ENCODE measurements around the gene FBXO27. TPM values are rescaled to one million over a fixed set of nuclear protein-coding genes. Genes with fewer than 3 reads are reported as not detected.
"Not testable (repeated sequence)": the region's sequence is repeated elsewhere in the genome, so short reads cannot be mapped to it uniquely, and the experiment has no call there.

FBXO27 gene
- total RNA-seq, 4 donors from 2014 or later = 5.7 to 14.0 (median 8.3) TPM

DNA sequence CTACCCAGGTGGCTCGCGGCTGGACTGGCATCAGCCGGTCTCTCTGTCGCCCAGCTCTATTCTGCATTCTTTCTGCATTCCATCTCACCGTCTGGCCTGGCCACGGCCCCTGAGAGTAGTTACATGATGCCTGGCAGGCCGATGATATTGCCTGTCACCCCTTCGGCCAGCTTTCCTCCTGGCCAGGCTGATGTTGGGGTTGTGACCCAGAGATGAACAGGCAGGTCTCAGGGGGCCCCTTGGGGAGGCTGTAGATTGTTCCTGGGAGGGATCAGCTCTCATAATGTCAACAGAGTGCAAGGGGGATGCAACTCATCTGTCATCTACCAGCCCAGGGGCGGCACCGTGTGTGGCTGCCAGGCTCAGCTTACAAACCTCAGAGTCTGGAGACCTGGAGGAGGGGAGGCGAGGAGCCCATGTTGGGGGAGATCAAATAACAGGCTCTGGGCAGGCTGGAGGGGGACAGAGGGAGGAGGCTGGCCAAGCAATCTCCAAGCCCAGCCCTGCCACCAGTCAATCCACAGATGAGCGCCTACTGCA is 43.2 kb downstream of the FBXO27 start:
- H3K27me3 ChIP-seq = peaks cover 0 to 19% (median 0%) of the 10 kb centered on the region in 4 donors
- H3K27ac ChIP-seq = no peak overlapping the region
- 37 to 52% methylated on average over 8 to 9 of the region's 12 CpGs for WGBS, 2 donors
- intact Hi-C loops (cut with DNase I) = no loop called here
- no peak for DNase-seq
- H3K4me1 ChIP-seq = peaks cover 10 to 31% (median 15%) of the 10 kb centered on the region in 3 donors
- TF ChIP-seq POLR2A (IDR thresholded peaks at IDR 0.05) = no peak
- no peak for TF ChIP-seq CTCF (IDR thresholded peaks at IDR 0.05)
- no peaks in the 10 kb centered on the region for H3K36me3 ChIP-seq
- H3K4me3 ChIP-seq = no peak overlapping the region
- no peaks in the 10 kb centered on the region for H3K9me3 ChIP-seq

GRCh38 chr19:38988627-38989026 is 43.7 kb downstream of the FBXO27 start:
- H3K36me3 ChIP-seq; intact Hi-C loops (cut with DNase I); H3K9me3 ChIP-seq; H3K4me3 ChIP-seq; DNase-seq; H3K27ac ChIP-seq: not testable (repeated sequence)
- peaks cover 0 to 19% (median 0%) of the 10 kb centered on the region in 4 donors for H3K27me3 ChIP-seq
- H3K4me1 ChIP-seq = peaks cover 8 to 28% (median 15%) of the 10 kb centered on the region in 3 donors
- WGBS, 2 donors = 82 to 85% methylated on average over 4 of the region's 4 CpGs

DNA sequence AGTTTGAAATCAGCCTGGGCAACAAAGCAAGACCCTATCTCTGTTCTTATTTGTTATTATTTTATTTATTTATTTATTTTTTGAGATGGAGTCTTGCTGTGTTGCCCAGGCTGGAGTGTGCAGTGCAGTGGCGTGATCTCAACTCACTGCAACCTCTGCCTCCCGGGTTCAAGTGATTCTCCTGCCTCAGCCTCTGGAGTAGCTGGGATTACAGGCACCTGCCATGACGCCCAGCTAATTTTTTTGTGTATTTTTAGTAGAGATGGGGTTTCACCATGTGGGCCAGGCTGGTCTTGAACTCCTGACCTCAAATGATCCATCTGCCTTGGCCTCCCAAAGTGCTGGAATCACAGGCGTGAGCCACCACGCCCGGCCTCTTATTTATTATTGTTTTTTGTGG is 44.6 kb downstream of the FBXO27 start:
- H3K9me3 ChIP-seq; H3K36me3 ChIP-seq; H3K4me3 ChIP-seq; H3K27ac ChIP-seq; DNase-seq; intact Hi-C loops (cut with DNase I): not testable (repeated sequence)
- H3K4me1 ChIP-seq = peaks cover 6 to 19% (median 11%) of the 10 kb centered on the region in 3 donors
- 76 to 83% methylated on average over 3 to 6 of the region's 6 CpGs for WGBS, 2 donors
- H3K27me3 ChIP-seq = peaks cover 0 to 19% (median 0%) of the 10 kb centered on the region in 4 donors

DNA sequence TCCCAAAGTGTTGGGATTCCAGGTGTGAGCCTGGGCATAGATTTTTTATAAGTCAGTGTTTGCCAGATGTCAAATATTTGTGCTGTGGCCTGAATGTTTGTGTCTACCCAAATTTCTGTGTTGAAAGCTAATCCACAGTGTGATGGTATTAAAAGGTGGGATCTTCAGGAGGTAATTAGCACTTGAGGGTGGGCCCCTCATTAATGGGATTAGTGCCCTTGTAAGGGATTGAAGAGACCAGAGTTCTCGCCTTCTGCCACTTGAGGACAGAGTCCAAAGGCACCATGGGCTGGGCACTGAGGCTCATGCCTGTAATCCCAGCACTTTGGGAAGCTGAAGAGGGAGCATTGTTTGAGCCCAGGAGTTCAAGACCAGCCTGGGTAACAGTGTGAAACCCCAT is 47.1 kb downstream of the FBXO27 start:
- no peaks in the 10 kb centered on the region for H3K36me3 ChIP-seq
- no peaks in the 10 kb centered on the region for H3K9me3 ChIP-seq
- no peak overlapping the region for H3K4me3 ChIP-seq
- 57 to 100% methylated on average over 1 of the region's 1 CpG for WGBS, 2 donors
- intact Hi-C loops (cut with DNase I) = no loop called here
- H3K27me3 ChIP-seq = peaks cover 0 to 17% (median 0%) of the 10 kb centered on the region in 4 donors
- no peaks in the 10 kb centered on the region for H3K4me1 ChIP-seq
- TF ChIP-seq CTCF (IDR thresholded peaks at IDR 0.05) = no peak
- no peak for TF ChIP-seq POLR2A (IDR thresholded peaks at IDR 0.05)
- DNase-seq = no peak
- H3K27ac ChIP-seq = no peak overlapping the region

- WGBS, 2 donors = 90 to 100% methylated on average over 5 to 7 of the region's 10 CpGs
These were observed 51.6 kb downstream of the FBXO27 start for GRCh38 chr19:38980583-38981374.

More at GRCh38 chr19:38980583-38981374, 51.6 kb downstream of the FBXO27 start:
- no peak for TF ChIP-seq POLR2A (IDR thresholded peaks at IDR 0.05)
- no peak for TF ChIP-seq CTCF (IDR thresholded peaks at IDR 0.05)
- Histone ChIP-seq H3K4me1 (peaks cover 8 to 10% (median 10%) of the 10 kb centered on the region in 3 donors), H3K4me3 (no peak overlapping the region), H3K9me3 (no peaks in the 10 kb centered on the region), H3K27ac (no peak overlapping the region), H3K36me3 (no peaks in the 10 kb centered on the region), H3K27me3 (peaks cover 0 to 14% (median 0%) of the 10 kb centered on the region in 4 donors)
- no peak for DNase-seq
- intact Hi-C loops (cut with DNase I) = no loop called here
